PC-3 (cell line): ENCODE measurements around the gene PARM1.

Experiments used
- EZH2 ChIP-seq: fragments of 300-600 bp; sonication (generic); IDR thresholded peaks from one replicate; pipeline ENCODE4 v1.6.1; 2017; ENCODE audit warnings: antibody characterized with exemption, mild to moderate bottlenecking, low read length; ENCODE audit not compliant: unreplicated experiment
- EZH2phosphoT487 ChIP-seq: fragments of 300-600 bp; sonication (generic); IDR thresholded peaks from 2 replicates; pipeline ENCODE4 v1.6.1; 2018; ENCODE audit warnings: mild to moderate bottlenecking, antibody characterized with exemption, low read length, borderline replicate concordance
- TF ChIP-seq, protein P1 (sequence below): fragments of 300-600 bp; sonication (generic); conservative IDR thresholded peaks from 2 replicates; pipeline ENCODE4 v1.5.1; 2017; ENCODE audit warnings: antibody characterized with exemption, low read depth, mild to moderate bottlenecking, low read length

DNA sequence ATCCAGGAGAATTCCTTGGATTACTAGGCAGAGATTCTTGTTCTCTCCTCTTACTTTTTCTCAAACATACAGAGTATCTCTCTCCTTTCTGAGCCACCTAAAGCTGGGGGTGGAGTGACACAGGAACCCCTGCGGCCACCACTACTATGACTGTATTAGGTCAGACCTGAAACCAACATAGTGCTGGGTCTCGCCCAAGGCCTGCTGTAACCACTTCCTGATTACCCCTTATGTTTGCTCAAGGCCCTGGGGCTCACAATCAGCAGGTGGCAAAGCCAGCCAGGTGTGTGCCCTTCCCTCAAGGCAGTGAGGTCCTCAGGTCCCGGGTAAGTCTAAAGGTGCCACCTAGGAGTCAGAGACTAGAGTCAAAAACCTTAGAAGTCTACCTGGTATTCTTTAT, 166.4 kb downstream of the PARM1 start:
- TF ChIP-seq, protein P1, sequence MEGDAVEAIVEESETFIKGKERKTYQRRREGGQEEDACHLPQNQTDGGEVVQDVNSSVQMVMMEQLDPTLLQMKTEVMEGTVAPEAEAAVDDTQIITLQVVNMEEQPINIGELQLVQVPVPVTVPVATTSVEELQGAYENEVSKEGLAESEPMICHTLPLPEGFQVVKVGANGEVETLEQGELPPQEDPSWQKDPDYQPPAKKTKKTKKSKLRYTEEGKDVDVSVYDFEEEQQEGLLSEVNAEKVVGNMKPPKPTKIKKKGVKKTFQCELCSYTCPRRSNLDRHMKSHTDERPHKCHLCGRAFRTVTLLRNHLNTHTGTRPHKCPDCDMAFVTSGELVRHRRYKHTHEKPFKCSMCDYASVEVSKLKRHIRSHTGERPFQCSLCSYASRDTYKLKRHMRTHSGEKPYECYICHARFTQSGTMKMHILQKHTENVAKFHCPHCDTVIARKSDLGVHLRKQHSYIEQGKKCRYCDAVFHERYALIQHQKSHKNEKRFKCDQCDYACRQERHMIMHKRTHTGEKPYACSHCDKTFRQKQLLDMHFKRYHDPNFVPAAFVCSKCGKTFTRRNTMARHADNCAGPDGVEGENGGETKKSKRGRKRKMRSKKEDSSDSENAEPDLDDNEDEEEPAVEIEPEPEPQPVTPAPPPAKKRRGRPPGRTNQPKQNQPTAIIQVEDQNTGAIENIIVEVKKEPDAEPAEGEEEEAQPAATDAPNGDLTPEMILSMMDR, result no peak
- no peak for TF ChIP-seq EZH2phosphoT487
- no peak for TF ChIP-seq EZH2
